ENCODE measurements around the gene GALNT9.

DNA sequence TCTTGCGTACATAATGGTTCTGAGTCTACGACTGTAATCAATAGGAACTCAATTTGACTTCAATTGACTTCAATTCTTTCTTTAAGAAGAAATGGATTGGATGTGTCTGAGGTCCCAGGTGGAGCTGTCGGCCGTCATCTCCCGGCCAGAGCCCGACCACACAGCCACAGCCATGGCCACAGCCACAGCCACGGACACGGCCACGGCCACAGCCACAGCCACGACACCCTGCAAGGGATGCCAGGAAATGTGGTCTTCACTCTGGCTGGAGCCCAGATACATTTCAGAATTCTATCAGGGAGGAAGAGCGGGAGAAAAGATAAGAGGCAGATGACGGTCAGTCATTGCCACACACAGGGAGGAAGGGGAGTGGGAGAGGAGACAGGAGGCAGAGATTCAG, 58.9 kb downstream of the GALNT9 start:
- TF ChIP-seq, protein P1, sequence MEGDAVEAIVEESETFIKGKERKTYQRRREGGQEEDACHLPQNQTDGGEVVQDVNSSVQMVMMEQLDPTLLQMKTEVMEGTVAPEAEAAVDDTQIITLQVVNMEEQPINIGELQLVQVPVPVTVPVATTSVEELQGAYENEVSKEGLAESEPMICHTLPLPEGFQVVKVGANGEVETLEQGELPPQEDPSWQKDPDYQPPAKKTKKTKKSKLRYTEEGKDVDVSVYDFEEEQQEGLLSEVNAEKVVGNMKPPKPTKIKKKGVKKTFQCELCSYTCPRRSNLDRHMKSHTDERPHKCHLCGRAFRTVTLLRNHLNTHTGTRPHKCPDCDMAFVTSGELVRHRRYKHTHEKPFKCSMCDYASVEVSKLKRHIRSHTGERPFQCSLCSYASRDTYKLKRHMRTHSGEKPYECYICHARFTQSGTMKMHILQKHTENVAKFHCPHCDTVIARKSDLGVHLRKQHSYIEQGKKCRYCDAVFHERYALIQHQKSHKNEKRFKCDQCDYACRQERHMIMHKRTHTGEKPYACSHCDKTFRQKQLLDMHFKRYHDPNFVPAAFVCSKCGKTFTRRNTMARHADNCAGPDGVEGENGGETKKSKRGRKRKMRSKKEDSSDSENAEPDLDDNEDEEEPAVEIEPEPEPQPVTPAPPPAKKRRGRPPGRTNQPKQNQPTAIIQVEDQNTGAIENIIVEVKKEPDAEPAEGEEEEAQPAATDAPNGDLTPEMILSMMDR (IDR thresholded peaks at IDR 0.05; ENCODE audit: low read depth, low read length): no peak
- no peak for TF ChIP-seq EZH2phosphoT487 (IDR thresholded peaks at IDR 0.05; ENCODE audit: low read depth)

All from OCI-LY3 (cell line).